Right renal cortex interstitium (tissue), 3 donors: Measurements from ENCODE around the gene ACOX2. TPM values are rescaled to one million over a fixed set of nuclear protein-coding genes. Genes with fewer than 3 reads are reported as not detected.
A peak's percentile ranks its signal among the peaks of the same experiment; 100 is the strongest.

ENCODE experiments used
- DNase-seq, 3 donors: peaks; one replicate each; pipeline ENCODE4 v3.0.0-alpha.2; 2013; ENCODE audit warnings: low read depth in 3 of 3, low spot score in 2 of 3
- polyA plus RNA-seq, 3 donors: library from polyadenylated mRNA; unstranded; fragments of 120-200 nt; gene quantifications; one replicate each; pipeline ENCODE4 v1.2.1, GENCODE V29; 2013; ENCODE audit not compliant: insufficient read length in 3 of 3

Gene ACOX2
- polyA plus RNA-seq, 3 donors: 38.7 to 45.8 (median 40.8) TPM

DNA sequence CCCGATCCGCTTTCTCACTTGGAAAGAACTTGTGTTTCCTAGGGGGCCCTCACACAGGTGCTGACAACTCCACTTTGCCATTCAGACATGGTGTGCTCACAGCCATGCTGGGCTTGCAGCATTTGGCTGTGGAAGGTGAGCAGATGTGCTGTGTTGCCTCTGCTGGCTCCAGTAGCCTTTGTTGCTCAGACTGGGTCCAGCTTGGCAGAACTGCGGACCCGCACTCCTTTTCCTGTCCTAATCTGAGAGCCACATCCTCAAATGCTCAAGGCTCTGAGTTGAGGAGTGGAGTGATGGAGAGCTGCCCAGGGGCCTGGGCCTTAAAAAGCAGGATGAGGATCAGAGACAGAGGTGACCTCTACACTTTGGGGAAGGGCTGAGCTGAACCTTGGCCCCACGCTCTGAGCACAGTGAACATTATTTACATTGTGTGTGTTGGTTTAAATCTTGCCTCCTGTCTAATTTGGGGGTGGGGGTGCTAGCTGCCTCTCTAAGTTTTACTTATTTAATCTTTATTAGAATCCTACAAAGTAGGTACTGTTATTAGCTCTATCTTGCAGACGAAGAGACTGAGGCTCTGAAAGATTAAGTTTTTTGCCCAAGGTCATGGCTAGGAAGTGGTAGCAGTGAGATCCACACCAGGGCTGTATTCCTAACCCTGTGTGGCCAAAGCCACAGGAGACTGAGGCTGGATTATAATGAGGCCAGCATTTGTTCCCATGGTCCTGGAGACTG lies 17.2 kb downstream of the ACOX2 start:
- DNase-seq: no peak

DNA sequence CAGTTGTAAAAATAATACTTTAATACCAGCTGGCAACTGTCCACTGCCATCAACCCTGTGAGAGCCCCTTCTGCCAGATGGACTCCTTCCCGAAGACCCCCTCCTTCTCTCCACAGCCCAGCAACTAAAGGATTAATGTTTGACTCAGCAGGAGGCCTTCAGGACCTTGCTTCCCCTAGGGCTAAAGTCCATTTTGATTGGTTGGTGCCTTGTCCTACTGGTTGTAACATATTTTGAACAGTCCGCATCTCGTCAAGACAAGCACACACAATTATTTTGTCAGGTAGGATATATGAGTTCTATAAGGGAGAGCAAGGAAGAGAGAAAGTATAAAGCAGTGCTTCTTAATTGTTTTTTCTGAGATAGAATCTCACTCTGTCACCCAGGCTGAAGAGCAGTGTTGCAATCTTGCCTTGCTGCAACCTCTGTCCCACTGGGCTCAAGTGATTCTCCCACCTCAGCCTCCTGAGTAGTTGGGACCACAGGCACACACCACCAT lies 18.6 kb downstream of the ACOX2 start:
- DNase-seq: no peak

DNA sequence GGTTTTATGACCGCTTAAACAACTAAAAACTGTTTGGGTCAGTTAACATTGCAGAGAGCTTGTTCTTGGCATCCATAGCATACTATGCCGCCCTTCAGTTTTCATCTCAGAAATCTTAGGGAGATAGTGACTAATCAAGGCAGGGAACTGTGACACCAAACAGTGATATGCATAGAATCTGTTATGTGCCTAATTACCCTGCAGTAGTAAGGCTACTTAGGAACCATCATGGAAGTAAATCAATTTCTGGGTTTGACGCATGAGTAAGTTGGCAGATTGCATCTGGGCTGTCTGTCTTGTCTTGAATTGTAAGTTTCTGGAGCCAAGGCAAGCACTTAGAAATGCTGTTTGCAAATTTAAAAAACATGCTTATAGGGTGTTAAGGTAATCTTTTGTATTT lies 22.6 kb downstream of the ACOX2 start:
- DNase-seq: no peak

DNA sequence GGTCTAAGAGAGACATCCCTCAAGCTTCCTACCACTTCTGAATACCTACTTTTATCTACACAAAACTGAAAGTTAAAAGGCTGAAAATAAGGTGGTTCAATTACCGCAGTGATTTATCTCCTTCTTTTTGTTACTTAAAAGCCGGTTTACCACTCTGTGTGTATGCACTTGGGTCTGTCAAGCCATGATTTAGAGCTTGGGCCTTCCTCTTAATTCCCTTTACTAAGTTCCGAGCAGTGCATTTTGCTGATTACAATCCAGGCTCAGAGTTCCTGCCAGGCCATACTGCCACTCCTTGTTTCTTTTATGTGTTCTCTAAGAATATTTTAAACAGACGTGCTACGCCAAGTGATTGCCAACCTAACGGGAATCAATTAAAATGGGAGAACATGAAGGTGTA lies 28.6 kb downstream of the ACOX2 start:
- DNase-seq: no peak

DNA sequence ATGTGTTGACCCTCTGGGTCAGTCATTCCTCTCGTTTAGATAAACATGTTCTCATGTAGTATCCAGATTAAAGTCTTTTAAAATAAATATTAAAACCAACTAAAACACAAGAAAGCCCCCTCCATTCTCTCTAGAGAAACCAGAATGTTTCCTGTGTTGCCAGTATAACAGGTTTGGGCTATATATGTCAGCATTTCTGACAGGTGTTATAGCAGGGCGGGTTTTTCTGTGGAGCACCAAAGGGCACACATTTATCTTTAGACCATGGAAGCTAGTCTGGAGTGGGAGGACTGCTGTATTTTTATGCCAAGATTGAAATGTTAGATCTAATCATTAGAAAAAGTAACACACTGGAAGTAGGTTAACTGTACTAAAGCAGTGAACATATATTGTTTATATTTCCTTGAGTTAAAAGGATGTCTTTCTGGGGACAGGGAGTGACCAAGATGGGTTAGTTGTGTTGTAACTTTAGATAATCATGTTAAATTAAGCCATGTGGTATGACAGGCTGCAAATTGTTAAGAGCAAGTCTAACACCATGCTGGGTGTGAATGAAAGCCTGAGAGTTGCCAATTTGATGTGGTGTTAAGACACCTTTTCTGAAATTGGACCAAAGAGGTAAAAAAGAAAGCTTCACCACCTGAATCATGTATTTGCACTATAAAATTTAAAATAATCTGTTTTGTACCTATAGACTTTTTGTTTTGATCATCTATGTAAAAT lies 29.5 kb downstream of the ACOX2 start:
- no peak for DNase-seq

DNA sequence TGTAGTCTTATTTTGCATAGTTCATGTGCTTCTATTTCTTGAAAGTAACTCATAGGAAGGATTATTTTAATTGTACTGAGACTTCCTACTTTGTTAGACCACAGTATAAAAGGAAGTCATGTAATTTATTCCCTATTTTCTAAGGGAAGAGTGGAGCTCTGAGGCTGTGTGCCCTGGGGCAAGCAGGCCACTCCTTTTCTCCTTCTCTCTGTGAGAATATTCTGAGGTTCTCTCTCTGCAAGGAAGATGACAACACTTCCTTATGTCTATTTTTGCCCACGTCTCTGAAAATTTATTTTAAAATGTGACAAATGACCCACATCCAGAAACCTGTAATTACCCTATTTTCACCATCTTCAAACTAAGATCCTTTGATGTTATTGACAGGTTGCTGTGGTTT lies 34.1 kb downstream of the ACOX2 start:
- DNase-seq: no peak

DNA sequence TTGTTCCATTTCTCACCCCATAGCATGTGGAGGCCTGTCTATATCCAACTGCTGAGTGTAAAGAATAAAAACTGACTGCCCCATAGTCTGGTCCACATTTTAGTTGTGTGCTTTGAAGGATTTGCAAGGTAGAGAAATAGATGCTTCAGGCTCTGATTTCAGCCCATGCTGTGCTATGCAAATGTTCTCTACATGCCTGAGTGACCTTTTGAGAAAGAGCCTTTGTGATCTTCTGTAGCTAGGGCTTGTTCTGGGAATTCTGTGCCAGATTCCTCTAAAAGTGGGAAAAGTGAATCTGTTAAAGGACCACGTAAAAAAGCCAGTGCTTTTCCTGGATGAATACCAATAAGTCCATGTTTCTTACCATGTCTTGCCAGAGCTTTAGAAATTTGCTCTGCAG lies 39.9 kb downstream of the ACOX2 start:
- no peak for DNase-seq

DNA sequence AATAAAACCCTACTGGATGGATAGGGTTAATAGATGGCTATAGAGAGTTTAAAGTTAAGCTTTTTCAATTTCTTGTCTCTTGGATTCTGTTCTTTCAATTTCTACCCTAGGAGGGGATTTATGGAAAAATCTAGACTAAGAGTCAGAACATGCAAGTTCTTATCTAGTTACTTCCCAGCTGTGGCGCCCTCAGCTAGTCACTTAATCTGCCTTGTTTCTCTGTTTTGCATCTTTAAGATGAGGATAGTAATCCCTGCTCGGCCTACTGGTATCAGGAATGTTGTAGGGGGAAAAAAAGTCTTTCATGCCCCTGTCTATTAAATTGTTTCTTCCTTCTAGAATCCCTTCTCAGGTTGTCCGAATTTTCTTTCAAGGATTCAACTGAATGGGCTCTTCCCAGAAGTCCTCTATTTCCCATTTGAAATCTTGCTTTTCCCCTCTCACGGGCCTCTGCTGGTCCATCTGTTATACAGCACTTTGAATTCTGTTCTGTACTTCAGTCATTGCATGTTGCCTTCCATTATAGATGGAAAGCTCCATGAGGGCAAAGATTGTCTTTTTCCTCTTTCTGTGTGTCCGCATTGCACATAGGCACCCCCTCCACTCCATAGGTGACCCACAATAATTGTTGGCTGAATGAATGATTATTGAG lies 40.7 kb downstream of the ACOX2 start:
- DNase-seq: no peak

DNA sequence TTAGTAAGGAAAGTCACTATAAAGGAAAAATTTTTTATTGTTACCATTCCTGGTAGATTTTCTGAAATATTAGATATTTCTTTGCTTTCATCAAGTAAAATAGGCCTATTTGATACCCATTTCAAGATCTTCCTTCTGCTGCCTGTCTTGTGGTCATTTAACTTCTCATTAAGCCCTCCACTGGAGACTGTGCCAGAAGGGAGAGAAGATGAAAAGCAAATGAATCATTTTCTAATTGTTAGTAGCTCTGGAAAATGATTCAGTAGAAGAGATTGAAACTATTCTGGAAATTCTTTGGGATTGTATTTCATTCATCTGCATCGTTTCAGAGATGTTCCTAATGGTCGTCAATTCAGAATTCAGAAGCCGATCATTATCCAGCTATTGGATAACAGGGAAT lies 41.9 kb downstream of the ACOX2 start:
- DNase-seq: no peak

DNA sequence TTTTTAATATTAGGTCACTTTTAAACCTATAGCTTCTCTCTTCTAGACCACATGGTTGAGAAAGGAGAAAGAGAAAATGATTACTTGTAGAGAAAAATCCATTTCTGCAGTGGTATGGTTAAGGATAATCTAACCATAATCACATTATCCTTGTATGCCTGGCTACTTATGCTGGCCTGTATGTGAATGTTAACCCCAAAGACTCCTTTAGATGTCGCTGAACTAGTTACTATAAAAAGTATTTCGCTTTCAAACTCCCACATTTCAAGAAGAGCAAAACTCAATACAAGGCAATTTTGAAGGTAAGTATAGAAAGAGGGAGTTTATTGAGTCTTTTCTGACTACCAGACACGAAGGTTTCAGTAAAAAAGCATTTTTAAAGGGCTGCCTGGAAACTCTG lies 42.9 kb downstream of the ACOX2 start:
- no peak for DNase-seq

DNA sequence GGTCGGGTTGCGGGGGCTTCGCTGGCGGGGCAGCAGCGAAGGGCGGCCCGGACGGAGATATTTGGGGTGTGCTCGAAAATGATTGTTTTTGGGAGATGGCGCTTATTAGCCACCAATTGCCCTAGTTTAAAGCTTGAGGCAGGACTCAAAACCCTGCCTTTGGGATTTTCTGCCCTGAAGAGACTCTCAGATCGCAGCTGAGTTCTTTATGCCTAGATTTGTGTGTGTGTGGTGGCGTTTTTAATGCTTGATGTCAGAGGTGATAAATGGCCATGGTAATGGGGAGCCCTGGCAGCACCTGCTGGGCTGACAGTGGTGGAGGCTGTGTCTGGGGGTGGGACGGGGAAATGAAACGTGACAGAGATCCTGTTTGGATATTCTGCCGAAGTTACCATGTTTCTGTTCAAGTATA lies 44.5 kb downstream of the ACOX2 start:
- DNase-seq: peak in 2 of 3 donors; percentile 40 to 49

DNA sequence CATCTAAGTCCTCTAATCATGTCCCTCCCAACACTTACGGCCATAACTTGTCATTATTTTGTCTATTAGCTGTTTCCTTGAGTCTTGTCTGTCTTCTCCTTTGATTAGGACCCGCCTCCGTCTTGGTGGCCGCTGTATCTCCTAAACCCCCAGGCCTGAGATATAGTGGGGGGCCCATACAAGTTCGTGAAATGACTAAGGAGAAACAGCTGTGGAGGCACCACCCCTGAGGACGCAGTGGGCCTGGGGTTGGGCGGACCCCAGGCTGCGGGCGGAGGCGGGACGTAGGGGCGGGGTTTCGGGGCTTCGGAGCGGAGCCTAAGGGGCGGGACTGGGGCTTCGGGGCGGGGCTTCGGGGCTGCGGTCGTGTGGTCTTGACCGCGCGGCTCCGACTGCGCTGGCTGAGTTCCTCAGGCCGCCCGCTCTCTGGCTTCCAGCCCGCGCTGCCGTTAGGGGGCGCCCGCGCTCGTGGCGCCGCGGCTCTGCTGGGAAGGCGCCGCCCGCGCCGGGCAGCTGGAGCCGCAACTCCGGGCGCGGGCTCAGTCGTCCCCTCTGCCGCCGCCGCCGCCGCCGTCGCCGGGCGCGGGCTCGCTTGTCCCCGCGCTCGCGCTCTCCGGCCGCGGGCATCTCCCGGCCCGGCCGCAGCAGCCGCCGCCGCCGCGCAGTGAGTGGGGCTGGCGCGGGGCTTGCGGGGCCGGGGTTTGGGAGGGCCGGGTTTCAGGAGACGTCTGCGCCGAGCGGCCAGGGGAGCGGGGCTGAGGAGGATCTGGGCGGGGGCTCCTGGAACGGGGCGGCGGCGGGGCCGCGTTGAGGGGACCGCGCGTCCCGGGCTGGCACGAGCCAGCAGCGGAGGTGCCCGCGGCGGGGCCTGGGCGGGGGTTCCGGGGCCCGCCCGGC lies 45.2 kb downstream of the ACOX2 start, which contains the start of gene KCTD6:
Gene KCTD6 (plus strand): TSS at position 591 of the 897 bp plus-strand sequence. CDS start 6,660 bp downstream, outside the sequence.
- peak; percentile 80 to 90 (median 90) for DNase-seq

DNA sequence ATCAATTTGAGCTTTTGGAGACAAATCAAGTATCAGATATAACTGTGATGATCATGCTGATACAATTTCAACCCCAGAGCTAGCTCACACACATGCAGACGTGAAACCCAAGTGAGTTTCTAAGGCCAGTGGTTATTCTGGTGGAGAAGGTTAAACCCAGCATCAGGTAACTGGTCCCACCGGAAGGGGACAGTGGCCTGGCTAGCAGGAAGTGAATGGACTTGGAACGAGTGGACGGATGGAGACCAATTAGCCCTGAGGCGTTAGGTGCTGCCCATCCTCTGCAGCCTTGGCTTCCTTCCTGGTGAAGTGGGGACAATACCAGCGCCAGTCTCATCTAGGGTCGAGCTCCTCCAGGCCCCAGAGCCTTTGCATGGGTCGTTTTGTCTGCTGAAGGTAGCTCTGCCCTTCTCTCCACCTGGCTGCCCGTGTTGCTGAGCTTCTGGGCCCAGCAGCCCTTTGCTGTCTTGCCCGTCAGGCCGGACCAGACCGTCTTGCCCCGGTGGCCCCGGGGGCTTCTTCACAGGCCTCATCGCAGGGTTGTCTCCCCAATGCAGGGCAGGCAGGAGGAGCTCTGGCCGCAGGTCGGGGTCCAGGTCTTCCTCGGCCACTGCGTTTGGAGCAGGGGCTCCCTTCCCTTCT lies 46.0 kb downstream of the ACOX2 start:
- DNase-seq: no peak

DNA sequence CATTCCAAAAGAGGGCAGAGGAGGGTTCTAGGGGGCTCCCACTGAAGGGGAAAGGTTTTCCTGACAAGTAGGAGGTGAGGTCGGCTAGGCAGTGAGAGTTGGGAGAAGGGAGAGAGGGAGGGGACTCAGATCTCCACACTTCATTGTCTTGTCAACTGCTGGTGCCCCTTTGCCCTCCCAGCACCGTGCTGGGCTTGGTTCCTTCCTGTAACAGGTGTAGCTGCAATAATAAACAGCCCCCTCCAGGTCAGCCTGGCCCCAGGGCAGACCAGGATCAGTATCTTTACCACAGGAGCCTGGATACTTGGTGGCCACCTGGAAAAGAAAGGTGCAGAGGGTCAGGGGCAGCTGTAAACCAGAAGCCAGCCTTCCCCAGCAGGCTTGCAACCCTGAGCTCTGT lies 48.0 kb downstream of the ACOX2 start:
- DNase-seq: no peak

DNA sequence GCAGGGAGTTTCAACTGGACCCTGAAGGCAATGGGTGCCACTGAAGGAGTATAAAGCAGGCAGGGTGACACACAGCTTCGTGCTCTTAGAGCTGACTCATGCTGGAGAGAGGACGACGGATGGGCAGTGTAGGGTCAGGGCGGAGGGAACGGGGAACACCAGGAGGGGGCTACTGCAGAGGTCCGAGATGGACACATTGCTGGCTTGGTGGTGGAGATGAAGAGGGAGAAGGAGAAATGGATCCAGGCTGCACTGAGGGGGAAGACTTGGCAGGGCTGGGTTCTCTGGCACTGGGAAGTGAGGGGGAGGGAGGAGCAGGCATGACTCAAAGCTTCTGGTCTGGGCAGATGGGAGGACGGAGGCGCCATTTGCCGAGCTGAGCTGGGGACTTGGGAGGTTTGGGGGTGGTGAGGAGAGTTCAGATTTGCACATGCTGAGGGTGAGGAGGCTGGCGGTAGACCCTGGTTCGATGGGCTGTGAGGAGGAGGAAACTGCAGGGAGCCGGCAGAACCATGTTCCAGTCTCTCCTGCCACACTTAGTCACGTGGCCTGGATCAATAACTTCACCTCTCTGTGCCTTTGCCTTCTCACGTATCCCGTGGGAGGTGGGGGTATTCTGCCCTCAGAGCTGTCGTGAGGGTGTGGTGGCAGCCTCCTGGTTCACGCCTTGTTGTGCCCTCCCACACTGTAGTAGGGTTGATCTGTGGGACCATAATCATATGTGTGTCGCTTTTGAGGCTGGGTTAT lies 49.7 kb downstream of the ACOX2 start:
- DNase-seq: no peak

DNA sequence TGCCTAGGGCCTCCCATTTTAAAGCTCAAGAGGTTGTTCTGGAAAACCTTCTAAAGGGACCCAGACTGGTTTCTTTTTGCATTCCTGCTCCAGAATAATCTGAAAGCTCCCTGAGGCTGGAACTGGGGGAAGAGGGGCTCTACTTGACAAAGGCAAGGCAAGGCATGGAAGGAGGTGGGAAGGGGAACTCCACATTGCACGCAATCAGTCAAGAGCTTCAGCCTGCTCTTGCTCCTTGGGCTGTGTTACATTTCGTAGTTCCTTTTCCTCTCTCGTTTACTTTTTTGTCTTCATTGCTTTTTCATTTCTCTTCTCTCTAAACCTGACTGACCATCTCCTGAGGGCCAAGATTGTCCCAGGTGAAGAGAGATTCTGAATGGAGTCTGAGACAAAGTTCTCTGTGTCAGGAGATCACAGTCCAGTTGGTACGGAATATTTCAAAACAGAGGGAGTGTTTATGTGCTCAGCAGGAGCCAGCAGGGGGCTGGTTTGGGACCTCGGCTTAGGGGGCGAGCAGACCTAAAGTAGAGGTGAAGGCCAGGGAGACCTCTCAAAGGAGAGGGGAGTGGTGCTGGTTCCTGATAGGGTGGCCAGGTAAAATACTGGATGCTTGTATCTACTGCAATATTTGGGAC lies 51.1 kb downstream of the ACOX2 start:
- DNase-seq: no peak

DNA sequence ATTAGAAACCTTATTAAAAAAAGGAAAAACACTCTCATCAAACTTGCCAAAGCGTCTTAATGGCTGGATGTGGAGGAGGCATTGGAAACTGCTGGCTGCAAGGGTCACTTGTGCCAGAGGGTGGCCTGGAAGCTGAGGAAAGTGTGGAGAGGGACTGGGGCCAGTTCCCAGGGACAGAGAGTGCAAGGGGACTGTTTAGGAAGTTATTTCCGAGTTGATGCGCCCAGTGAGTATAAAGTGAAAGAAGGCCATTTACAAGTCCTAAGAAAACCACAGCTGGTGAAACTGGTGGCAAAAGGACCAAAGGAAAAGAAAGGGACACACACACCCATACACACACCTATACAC lies 52.3 kb downstream of the ACOX2 start:
- DNase-seq: no peak

DNA sequence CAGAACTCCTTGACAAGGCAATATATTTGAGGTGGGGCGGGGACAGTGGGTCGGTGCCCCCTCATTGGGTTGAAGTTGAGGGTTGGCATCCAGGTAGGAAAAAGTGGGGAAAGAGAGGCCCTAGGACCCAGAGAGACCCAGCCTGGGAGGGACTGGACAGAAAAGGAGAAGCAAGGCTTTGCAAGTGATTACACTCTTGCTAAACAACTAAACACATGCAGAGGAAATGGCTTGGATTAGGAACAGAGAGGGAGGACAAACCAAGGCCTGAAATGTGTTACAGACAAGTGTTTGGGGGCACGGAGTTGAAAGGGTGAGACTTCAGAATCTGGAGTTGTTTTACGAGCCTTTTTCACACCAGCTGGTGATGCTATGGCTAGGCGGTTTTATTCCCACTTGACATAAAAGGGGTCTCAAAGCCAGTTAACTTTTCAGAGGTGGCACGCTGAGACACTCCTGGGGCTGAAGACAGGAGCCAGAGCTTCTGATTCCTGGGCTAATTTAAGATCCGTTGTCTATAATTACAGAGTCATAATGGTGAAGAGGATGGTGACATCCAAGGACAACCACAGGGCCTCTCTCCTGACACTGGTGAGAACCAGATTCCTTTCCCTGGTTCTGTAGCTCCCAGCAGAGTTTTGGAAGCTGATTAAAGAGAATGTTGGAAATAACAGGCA lies 52.8 kb downstream of the ACOX2 start:
- no peak for DNase-seq
